ENCODE data around the gene KDM3A. TPM values are rescaled to one million over a fixed set of nuclear protein-coding genes. Genes with fewer than 3 reads are reported as not detected.

KDM3A gene
- total and polyA plus RNA-seq, 2 of the 8 experiments (the other 6 are each of a cell fraction or from before 2014, with no cell fraction given): 15.8 to 29.2 TPM

- Histone ChIP-seq H2BK5ac (ENCODE audit: low read depth, low read length) (no peak overlapping the region), H3K27ac (ENCODE audit: low read depth, low read length) (no peak overlapping the region), H2BK20ac (ENCODE audit: low read length) (no peak overlapping the region), H3K9me3 (ENCODE audit: insufficient read depth in 2 of 2, low read depth in 1 of 2, low read length in 1 of 2) (no peaks in the 10 kb centered on the region), H3K79me1 (ENCODE audit: low read depth, low read length) (no peaks in the 10 kb centered on the region), H3K56ac (replicated peaks; ENCODE audit: insufficient read length, low read depth, low read length) (no peak overlapping the region), H4K91ac (replicated peaks; ENCODE audit: insufficient read length, low read length) (no peak overlapping the region), H3K27me3 (replicated peaks in 1 of 4; ENCODE audit: control insufficient read depth in 3 of 4, extremely low read depth in 1 of 4, insufficient read depth in 3 of 4, low read length in 3 of 4) (no peaks in the 10 kb centered on the region), H4K20me1 (replicated peaks in 1 of 2; ENCODE audit: control insufficient read depth in 1 of 2, insufficient read depth in 2 of 2, low read length in 2 of 2) (peaks cover 0 to 3% of the 10 kb centered on the region in 2 experiments), H3K9ac (replicated peaks in 1 of 4; ENCODE audit: extremely low read depth in 1 of 4, low read depth in 3 of 4, low read length in 3 of 4) (no peak overlapping the region), H3K4me3 (ENCODE audit: extremely low read depth in 1 of 4, insufficient read depth in 2 of 4, low read depth in 3 of 4, low read length in 4 of 4) (no peak overlapping the region), H3K4me1 (replicated peaks in 1 of 4; ENCODE audit: control insufficient read depth in 3 of 4, insufficient read depth in 4 of 4, low read length in 3 of 4) (no peaks in the 10 kb centered on the region), H4K8ac (ENCODE audit: extremely low read depth, insufficient read depth, low read length) (no peak overlapping the region), H3K79me2 (ENCODE audit: control insufficient read depth in 1 of 2, insufficient read depth in 2 of 2, low read length in 2 of 2) (no peaks in the 10 kb centered on the region), H3K18ac (ENCODE audit: extremely low read depth, low read length) (no peak overlapping the region), H3K23ac (ENCODE audit: insufficient read length) (no peak overlapping the region), H2AFZ (ENCODE audit: low read length) (no peak overlapping the region), H2BK120ac (replicated peaks; ENCODE audit: low read depth, low read length) (no peak overlapping the region), H2BK12ac (ENCODE audit: low read depth, low read length) (no peak overlapping the region), H3K4ac (replicated peaks; ENCODE audit: insufficient read length, low read depth, low read length) (no peak overlapping the region), H2BK15ac (ENCODE audit: low read length) (no peak overlapping the region), H3K14ac (ENCODE audit: insufficient read length) (no peak overlapping the region), H2AK5ac (ENCODE audit: low read depth, low read length) (no peak overlapping the region), H3K36me3 (ENCODE audit: control insufficient read depth in 2 of 4, insufficient read depth in 4 of 4, low read length in 3 of 4) (peaks cover 18 to 77% (median 59%) of the 10 kb centered on the region in 4 experiments), H4K5ac (ENCODE audit: insufficient read length, low read depth, low read length) (no peak overlapping the region), H3K4me2 (ENCODE audit: insufficient read depth in 1 of 2, low read depth in 2 of 2, low read length in 2 of 2) (no peak overlapping the region), H3K23me2 (ENCODE audit: low read depth, low read length) (no peaks in the 10 kb centered on the region)
- FAIRE-seq (no peak), DNase-seq (ENCODE audit: low read depth in 1 of 2, low spot score in 2 of 2) (no peak)
- CTCF ChIA-PET (ENCODE audit: partially characterized antibody): no interaction called here
- WGBS, 2 experiments (ENCODE audit: extremely low coverage in 1 of 2, insufficient coverage in 1 of 2, insufficient read length in 1 of 2, insufficient replicate concordance in 2 of 2, low coverage in 1 of 2, low lambda C conversion rate in 2 of 2, missing lambda C conversion rate in 1 of 2): 92% methylated on average over 3 of the region's 3 CpGs; no CpG with 5 or more reads in 1 of the 2 experiments
- POLR2A ChIA-PET (ENCODE audit: partially characterized antibody): no interaction called here
- no peak for TF ChIP-seq CHD7 (IDR thresholded peaks at IDR 0.05; ENCODE audit: insufficient replicate concordance, low read length)
These were observed 43.2 kb downstream of the KDM3A start for GRCh38 chr2:86484385-86484784.
